Smooth muscle cell (in vitro differentiated cells): ENCODE measurements around the gene WDR41. TPM values are rescaled to one million over a fixed set of nuclear protein-coding genes. Genes with fewer than 3 reads are reported as not detected.

Experiments
- DNase-seq: peaks from one replicate; lab custom pipeline; 2025; ENCODE audit not compliant: unreplicated experiment; lab: John Stamatoyannopoulos, UW
- H2AFZ ChIP-seq: fragments of 200-600 bp; sonication (generic); 2 replicates; pipeline ENCODE4 v1.6.0; 2016; ENCODE audit warnings: antibody characterized with exemption, low read depth, mild to moderate bottlenecking
- H3F3A ChIP-seq: fragments of 200-600 bp; sonication (generic); 2 replicates; pipeline ENCODE4 v1.6.0; 2017; ENCODE audit warnings: antibody characterized with exemption, low read depth
- H3K27ac ChIP-seq: fragments of 200-600 bp; sonication (generic); 2 replicates; pipeline ENCODE4 v1.5.1; 2016; ENCODE audit warnings: low read depth, mild to moderate bottlenecking
- H3K27me3 ChIP-seq: fragments of 200-600 bp; sonication (generic); 2 replicates; pipeline ENCODE4 v1.6.1; 2016; ENCODE audit warnings: low read depth, mild to moderate bottlenecking
- H3K36me3 ChIP-seq: fragments of 200-600 bp; sonication (generic); 2 replicates; pipeline ENCODE4 v1.5.1; 2016; ENCODE audit warnings: low read depth
- H3K4me1 ChIP-seq: fragments of 200-600 bp; sonication (generic); 2 replicates; pipeline ENCODE4 v1.5.1; 2016; ENCODE audit warnings: low read depth
- H3K4me2 ChIP-seq: fragments of 200-600 bp; sonication (generic); 2 replicates; pipeline ENCODE4 v1.6.0; 2016; ENCODE audit warnings: mild to moderate bottlenecking
- H3K4me3 ChIP-seq: fragments of 200-600 bp; sonication (generic); 2 replicates; pipeline ENCODE4 v1.5.1; 2016; ENCODE audit warnings: mild to moderate bottlenecking
- H3K79me2 ChIP-seq: fragments of 200-600 bp; sonication (generic); 2 replicates; pipeline ENCODE4 v1.6.0; 2016; ENCODE audit warnings: low read depth, mild to moderate bottlenecking
- H3K9ac ChIP-seq: fragments of 200-600 bp; sonication (generic); 2 replicates; pipeline ENCODE4 v1.6.0; 2016; ENCODE audit warnings: low read depth
- H3K9me3 ChIP-seq: fragments of 200-600 bp; sonication (generic); replicated peaks from 2 replicates; pipeline ENCODE4 v1.5.1; 2016; ENCODE audit warnings: low read depth
- H4K20me1 ChIP-seq: fragments of 200-600 bp; sonication (generic); 2 replicates; pipeline ENCODE4 v1.6.0; 2016; ENCODE audit warnings: low read depth
- WGBS: methylation state at CpG from one replicate; pipeline ENCODE4 v1.1.7; 2016; ENCODE audit warnings: low lambda C conversion rate; 5-methylcytosine and 5-hydroxymethylcytosine counted together
- polyA plus RNA-seq: library from polyadenylated mRNA; unstranded; fragments of >200 nt; fragmentation: Nextera tagmentation; extraction: Ambion mirVana; gene quantifications from 2 replicates; pipeline ENCODE4 v1.2.1, GENCODE V29; 2016
- total RNA-seq: library from RNA; depleted of rRNA; stranded (reverse); fragments of >200 nt; gene quantifications from 2 replicates; pipeline ENCODE4 v1.2.3, GENCODE V29; 2014
- TF ChIP-seq, protein P1 (sequence below): fragments of 200-600 bp; sonication (generic); IDR thresholded peaks from 2 replicates; pipeline ENCODE4 v1.5.1; 2017; ENCODE audit warnings: borderline replicate concordance, mild to moderate bottlenecking, antibody characterized with exemption; ENCODE audit not compliant: insufficient read depth, poor library complexity, severe bottlenecking

The WDR41 gene
- total and polyA plus RNA-seq, 2 experiments from 2014 or later = 75.9 to 115 TPM

DNA sequence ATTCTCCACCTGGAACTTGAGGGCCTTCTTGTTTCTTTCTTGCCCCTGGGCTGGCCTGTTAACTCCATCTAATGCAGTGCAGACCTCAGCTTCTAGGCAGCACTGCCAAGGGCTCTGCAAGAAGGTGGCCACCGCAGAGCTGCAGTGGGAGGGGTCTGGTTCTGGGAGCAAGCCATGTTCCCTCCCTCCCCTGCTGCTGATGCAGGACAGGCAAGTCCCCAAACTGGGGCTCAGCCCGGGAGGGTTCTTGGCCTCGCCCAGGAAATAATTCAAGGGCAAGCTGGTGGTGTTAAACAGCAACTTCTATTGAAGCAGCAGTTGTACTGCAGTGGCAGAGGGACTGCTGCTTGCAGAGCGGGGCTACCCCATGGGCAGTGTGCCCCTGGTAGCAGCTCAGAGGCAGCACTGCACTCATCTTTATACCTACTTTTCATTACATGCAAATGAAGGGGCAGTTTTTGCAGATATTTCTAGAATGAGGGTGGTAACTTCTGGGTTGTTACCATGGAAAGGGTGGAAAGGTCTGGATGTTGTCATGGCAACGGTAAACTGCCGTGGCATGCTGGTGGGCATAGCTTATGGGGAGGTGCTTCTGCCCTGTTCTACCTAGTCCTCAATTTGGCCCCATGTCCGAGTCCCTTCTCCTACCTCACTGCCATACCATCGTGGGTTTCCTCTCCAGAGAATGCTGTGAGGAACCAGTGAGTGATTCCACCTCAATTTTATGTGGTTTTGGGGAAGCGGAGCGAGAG is 82.1 kb downstream of the WDR41 start:
- TF ChIP-seq, protein P1, sequence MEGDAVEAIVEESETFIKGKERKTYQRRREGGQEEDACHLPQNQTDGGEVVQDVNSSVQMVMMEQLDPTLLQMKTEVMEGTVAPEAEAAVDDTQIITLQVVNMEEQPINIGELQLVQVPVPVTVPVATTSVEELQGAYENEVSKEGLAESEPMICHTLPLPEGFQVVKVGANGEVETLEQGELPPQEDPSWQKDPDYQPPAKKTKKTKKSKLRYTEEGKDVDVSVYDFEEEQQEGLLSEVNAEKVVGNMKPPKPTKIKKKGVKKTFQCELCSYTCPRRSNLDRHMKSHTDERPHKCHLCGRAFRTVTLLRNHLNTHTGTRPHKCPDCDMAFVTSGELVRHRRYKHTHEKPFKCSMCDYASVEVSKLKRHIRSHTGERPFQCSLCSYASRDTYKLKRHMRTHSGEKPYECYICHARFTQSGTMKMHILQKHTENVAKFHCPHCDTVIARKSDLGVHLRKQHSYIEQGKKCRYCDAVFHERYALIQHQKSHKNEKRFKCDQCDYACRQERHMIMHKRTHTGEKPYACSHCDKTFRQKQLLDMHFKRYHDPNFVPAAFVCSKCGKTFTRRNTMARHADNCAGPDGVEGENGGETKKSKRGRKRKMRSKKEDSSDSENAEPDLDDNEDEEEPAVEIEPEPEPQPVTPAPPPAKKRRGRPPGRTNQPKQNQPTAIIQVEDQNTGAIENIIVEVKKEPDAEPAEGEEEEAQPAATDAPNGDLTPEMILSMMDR = no peak
- 81% methylated on average over 10 of the region's 10 CpGs for WGBS
- H3K27ac ChIP-seq = no peak overlapping the region

DNA sequence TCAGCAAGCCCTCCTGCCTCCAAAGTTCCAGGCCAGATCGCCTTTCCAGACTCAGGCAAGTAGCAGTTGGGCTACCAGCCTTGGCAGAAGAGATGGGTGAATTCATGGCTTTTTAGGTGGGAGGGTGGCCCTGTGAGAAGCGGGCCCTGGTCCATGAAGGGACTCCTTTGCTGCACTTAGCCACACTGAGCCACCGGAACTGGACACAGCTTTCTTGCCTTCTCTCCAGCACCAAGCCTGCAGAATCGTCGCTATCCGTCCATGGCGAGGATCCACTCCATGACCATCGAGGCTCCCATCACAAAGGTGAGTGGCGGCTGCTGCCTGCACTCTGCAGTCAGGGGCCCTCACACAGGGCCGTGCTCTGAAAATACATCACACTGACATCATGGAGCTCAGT is 85.0 kb downstream of the WDR41 start:
- no peaks in the 10 kb centered on the region for H3K79me2 ChIP-seq
- no peaks in the 10 kb centered on the region for H3K4me1 ChIP-seq
- no peak overlapping the region for H3K4me3 ChIP-seq
- no peaks in the 10 kb centered on the region for H3K27me3 ChIP-seq
- no peak overlapping the region for H3K9ac ChIP-seq
- H2AFZ ChIP-seq = no peak overlapping the region
- WGBS = 96% methylated on average over 10 of the region's 10 CpGs
- H3K36me3 ChIP-seq = no peaks in the 10 kb centered on the region
- H3F3A ChIP-seq = no peaks in the 10 kb centered on the region
- no peak overlapping the region for H3K27ac ChIP-seq
- H3K9me3 ChIP-seq = no peaks in the 10 kb centered on the region
- H4K20me1 ChIP-seq = no peaks in the 10 kb centered on the region
- no peak overlapping the region for H3K4me2 ChIP-seq
- TF ChIP-seq, protein P1 = no peak
- no peak for DNase-seq

More for the DNA sequence above, 82.1 kb downstream of the WDR41 start:
- no peak overlapping the region for H3K9ac ChIP-seq
- H3F3A ChIP-seq = no peaks in the 10 kb centered on the region
- H3K36me3 ChIP-seq = no peaks in the 10 kb centered on the region
- DNase-seq = no peak
- H3K79me2 ChIP-seq = no peaks in the 10 kb centered on the region
- H3K4me3 ChIP-seq = no peak overlapping the region
- no peaks in the 10 kb centered on the region for H4K20me1 ChIP-seq
- no peak overlapping the region for H2AFZ ChIP-seq
- no peaks in the 10 kb centered on the region for H3K27me3 ChIP-seq
- H3K4me1 ChIP-seq = no peaks in the 10 kb centered on the region
- no peaks in the 10 kb centered on the region for H3K9me3 ChIP-seq
- H3K4me2 ChIP-seq = no peak overlapping the region

DNA sequence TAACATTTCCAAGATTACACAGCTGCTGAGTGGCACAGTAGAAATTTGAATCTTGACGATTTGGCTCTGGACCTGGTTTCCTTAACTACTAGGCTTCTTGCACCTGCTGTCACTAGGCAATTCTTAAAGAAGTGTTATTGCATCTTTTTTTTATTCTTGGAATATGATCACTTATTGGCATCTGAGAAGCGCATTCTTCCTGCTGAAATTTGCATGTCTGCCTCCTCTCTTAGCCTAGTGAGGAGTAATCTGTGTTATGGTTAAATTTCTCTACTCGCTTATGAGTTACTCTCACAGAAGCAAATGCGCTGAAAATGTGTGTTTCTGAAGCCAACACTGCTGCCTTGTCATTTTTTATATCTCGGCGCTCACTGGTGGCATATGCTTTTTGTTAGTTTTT is 89.3 kb downstream of the WDR41 start:
- Histone ChIP-seq H3K4me3 (no peak overlapping the region), H3K79me2 (no peaks in the 10 kb centered on the region), H3K9me3 (no peaks in the 10 kb centered on the region), H4K20me1 (no peaks in the 10 kb centered on the region), H3K4me2 (no peak overlapping the region), H3K27ac (no peak overlapping the region), H3K27me3 (no peaks in the 10 kb centered on the region), H3K9ac (no peak overlapping the region), H3F3A (no peaks in the 10 kb centered on the region), H3K36me3 (no peaks in the 10 kb centered on the region), H3K4me1 (no peaks in the 10 kb centered on the region), H2AFZ (no peak overlapping the region)
- WGBS = 90% methylated on average over 6 of the region's 6 CpGs
- TF ChIP-seq, protein P1 = no peak
- no peak for DNase-seq

DNA sequence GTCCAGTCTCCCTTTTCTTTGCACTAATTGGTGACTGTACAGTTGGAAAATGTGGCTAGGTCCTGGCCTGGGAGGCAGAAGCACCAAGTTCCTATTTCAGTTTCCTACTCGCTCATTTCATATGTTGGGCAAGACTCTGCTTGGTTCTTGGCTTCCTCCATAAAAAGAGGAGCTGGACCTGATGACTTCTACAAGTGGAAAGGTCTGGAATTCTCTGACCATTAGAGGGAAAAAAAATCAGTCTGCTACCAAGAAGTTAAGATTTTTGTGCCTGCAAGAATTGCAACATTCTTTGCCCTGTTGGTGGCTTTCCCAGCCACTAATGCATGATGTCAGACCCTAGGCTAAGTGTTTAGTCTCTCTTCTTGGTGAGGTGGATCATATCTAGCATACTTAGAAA is 91.5 kb downstream of the WDR41 start:
- no peaks in the 10 kb centered on the region for H3K36me3 ChIP-seq
- H3K4me1 ChIP-seq = no peaks in the 10 kb centered on the region
- no peak overlapping the region for H3K4me2 ChIP-seq
- 95% methylated on average over 1 of the region's 1 CpG for WGBS
- H3K9me3 ChIP-seq = no peaks in the 10 kb centered on the region
- no peak overlapping the region for H3K4me3 ChIP-seq
- H3K9ac ChIP-seq = no peak overlapping the region
- H4K20me1 ChIP-seq = no peaks in the 10 kb centered on the region
- H2AFZ ChIP-seq = no peak overlapping the region
- TF ChIP-seq, protein P1 = no peak
- DNase-seq = no peak
- no peaks in the 10 kb centered on the region for H3K79me2 ChIP-seq
- H3F3A ChIP-seq = no peaks in the 10 kb centered on the region
- H3K27me3 ChIP-seq = no peaks in the 10 kb centered on the region
- H3K27ac ChIP-seq = no peak overlapping the region
